NCI-H82 treated with DMSO at 0.1 percent for 48 hours (cell line): Measurements from ENCODE around the gene DCLK2.
"Not testable (repeated sequence)": the region's sequence is repeated elsewhere in the genome, so short reads cannot be mapped to it uniquely, and the experiment has no call there.

Source experiments
- DNase-seq: peaks from one replicate; lab custom pipeline; 2025; ENCODE audit not compliant: unreplicated experiment; lab: John Stamatoyannopoulos, UW

DCLK2 gene

DNA sequence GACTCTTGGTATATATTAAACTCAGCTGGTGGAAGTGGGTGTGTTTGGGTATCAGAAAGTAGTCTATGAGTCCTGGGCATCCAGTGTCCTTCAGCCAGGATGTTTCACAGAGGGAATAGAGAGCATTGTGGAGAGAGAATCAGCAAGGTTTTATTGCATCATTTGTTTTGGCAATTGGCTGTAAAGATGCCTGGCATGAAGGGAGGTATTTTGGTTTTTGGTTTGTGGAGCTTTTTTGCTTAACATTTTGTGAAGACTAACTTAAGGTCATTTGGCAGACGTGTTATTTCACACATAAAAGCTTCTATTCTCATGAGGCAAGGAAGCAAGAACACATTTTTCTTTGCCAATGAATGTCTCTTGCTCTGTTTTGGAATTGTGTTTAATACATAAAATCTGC is 71.1 kb downstream of the DCLK2 start:
- no peak for DNase-seq

DNA sequence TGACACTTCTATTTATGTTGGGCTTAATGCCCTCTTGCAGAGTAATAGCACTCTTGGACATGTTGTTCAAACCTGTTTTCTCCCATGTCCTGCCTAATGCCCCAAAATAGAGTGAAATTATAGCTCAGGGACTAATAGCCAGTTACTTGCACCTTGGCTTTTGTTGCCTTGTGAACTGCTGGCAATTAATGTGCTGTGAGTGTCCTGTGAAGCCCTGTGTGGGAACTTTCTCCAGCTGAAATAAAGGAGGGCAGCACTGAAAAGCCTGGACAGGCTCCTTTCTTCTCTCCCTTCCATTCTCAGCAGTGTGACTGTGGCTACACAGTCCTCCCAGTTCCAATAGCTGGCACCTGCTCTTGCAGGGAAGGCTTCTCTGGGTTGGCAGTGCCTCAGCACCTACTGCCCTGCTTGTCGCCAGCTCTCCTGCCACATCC is 72.4 kb downstream of the DCLK2 start:
- no peak for DNase-seq

DNA sequence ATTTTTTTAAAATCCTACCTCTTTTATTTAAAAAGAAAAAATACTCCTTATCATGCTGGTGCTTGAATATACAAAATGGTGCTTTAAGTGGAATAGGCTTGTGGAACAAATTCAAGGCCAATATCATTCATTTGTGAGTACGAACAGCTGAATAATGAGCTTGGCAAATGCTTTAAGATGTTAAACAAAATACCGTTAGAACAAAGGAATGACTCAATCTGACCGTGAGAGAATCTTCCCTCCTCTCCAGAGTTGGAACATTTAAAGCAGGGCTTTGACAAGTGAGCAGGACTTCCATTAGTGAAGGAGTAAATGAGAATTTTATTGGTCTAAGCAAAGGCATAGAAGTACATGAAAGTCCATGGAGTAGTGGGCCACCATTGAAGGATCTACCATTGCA is 74.5 kb downstream of the DCLK2 start:
- DNase-seq = no peak

DNA sequence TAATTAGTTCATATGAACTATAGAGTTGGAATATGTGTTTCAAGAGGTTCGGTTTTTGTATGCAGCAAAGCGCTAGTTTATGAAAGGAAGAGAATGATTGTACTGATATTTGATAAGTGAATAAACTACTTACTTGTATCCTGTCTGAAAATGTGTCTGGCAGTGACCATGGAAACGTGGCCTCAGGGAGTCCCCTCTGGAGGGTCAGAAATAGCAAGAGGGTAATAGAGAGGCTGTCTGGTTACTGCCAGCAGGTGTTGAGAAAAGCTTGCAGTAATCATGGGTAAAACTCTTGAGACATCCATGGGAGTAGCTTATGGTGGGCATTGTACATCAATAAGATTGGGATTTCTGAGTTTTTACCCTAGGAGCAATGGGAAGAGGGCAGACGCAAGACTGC is 77.1 kb downstream of the DCLK2 start:
- no peak for DNase-seq

DNA sequence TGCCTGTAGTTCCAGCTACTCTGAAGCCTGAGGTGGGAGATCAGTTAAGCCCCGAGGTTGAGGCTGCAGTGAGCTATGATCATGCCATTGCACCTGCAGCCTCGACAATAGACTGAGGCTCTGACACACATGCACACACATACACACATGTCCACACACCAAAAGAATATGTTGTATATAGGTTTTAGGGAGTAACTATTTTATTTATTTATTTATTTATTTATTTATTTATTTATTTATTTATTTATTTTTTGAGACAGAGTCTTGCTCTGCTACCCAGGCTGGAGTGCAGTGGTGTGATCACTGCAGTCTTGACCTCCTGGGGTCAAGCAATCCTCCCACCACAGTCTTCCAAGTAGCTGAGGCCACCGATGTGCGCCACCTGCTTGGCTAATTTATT is 78.3 kb downstream of the DCLK2 start:
- DNase-seq = no peak

DNA sequence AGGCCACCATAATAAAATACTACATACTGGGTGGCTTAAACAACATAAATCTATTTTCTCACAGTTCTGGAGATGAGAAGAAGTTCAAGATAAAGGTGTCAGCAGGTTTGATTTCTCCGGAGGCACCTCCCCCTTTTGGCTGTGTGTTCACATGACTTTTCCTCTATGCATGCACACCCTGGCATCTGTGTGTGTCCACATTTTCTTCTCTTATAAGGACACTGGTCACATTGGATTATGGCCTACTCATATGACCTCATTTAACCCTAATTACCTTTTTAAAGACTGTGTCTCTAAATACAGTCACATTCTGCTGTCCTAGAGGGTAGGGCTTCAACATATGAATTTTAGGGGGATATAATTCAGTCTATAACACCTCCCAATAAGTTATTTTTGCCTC is 79.8 kb downstream of the DCLK2 start:
- no peak for DNase-seq

DNA sequence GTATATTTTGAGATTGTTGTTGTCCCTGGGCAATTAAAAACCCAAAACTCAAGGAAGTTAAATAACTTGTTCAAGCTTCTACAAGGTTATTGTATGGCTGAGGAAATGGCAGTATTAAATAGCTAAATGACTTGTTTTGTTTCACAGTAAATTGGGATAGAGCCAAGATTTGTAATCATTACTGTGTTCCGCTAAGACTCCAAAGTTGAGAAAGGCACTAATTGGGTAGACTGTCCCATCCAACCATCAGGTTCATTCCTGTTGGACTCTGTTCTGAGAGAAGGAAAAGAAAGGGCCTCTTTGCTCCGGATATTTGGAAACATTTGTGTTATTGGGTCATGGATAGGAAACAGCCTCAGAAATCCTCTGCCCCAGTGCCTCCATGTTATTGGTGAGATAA is 82.2 kb downstream of the DCLK2 start:
- DNase-seq = no peak

DNA sequence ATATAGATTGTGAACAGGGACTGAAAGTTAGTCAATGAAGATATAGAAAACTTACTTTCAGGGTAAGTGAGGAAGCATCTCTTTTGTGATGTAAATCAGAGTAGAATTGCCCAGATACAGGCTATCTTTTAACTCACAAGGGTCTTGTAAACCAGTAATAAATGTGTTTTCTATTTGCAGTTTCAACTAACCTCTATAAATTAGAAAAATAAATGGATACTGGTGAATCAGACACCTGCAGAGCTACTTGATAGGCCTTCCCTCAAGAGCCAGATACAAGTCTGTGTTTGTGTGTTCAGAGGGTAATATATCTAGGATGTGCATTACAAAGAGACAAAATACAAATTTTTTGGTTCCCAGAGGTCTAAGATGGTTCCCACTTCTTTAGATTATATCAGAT is 82.9 kb downstream of the DCLK2 start:
- DNase-seq = no peak

DNA sequence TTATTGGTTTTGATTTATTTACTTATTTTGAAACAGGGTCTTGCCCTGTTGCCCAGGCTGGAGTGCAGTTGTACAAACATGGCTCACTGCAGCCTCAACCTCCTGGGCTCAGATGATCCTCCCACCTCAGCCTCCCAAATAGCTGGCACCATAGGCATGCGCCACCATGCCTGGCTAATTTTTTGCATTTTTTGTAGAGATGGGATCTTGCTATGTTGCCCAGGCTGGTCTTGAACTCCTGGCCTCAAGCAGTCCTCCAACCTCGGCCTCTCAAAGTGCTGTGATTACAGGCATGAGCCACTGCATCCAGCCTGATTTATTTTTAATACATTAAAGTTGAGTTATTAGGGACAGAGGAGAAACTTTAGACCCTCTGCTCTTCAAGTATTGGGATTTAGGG is 83.8 kb downstream of the DCLK2 start:
- DNase-seq = not testable (repeated sequence)

DNA sequence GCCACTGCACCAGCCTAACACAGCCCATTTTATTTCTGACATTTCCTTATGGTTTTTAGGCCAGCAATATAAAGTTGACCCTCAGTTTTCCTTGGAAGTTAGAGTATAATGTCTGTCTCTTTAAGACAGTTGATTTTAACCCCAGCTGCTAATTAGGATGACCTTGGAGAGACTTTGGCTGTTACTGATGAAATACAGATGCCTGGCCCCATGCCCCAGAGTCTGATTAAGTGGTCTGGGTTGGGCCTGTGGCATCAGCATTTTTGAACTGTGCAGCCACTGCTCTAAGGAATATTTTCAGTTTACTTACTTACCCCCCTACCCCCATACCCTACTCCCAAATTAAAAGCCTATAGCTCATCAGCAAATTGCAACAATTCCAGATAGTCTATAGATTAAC is 85.8 kb downstream of the DCLK2 start:
- DNase-seq = no peak

DNA sequence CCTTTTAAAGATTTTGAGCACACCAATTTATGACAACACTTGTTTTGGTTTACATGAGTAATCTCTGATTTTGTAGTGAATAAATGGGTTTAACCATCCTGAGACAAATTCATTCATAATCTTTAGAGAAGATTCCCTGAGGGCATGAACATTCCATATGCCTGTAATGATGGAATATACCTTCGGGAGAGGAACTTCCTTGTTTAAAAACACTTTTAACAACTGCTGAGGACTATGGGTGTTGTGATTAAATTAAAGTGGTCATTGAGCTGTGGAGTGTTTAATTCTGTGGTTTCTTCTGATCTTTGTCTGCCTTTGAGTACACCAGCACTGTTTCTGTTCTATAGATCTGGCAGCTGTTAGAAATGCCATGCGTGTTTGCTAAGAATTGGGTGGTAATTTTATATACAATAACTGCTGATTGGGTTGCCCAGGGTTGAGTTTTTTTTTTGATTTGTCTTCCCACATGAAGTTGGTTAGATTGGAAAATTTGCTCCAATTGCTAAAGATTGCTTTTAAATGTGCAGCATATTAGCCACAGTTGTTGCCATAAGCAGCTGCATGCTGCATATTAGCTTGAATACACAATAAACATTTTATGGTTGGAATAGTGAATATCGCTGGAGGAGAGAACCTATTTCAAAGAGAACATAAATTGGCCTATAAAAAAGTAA is 86.8 kb downstream of the DCLK2 start:
- no peak for DNase-seq

DNA sequence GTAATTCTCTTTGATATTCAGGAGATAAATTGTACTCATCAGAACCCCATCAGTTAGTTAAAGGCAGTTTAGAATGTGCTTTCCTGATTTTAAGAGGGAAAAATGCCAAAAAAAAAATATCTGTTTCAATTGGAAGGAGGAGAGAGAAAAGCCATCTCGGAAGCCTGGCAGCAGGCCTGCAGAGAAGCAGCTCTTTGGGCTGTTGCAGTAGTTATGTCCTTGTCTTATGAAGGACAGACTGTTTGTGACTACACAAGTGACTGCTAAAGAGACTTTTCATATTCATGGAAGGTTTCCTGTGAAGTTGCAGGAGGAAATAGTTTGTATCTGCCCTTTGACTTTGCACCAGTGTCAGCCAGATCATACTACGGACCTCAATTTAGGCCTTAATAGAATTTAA is 88.8 kb downstream of the DCLK2 start:
- no peak for DNase-seq

DNA sequence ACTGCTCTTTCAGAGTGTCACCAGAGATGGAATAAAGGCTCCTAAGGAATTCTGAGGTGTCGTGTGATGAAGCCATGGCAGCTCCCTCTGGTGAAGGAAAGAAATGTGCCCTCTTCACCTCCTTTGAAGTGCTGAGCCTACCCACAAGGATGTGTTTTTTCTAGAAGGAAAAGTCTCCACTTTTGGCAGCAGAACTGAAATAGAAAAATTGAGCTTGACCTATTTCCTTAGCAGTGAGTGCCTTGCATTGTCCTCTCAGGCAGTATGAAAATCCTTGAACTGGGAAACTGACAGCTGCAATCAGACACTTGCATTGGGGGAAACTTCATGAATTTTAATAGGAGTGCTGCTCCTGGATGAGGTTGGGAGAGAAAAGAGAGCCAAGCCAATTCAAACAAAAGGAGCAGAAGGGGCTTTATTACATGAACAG is 95.2 kb downstream of the DCLK2 start:
- no peak for DNase-seq

DNA sequence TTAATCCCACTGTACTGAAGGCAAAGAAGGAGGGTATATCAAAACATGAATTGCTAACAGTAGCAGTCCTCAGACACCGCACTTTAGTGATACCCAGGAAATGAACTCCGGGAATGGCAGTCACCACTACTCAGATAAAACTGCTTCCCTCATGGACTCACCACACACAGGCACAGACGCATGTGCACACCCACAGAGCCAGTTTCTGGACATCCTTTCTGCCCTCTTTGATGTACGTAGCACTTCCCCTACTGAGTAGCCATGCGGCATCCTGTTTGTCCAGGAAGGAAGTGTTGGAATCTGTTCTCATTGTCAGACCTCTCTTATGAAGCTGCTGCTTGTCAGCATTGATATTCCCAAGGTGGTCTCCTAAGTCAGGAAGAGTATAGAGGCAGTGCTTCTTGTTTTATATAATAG is 95.7 kb downstream of the DCLK2 start:
- no peak for DNase-seq

DNA sequence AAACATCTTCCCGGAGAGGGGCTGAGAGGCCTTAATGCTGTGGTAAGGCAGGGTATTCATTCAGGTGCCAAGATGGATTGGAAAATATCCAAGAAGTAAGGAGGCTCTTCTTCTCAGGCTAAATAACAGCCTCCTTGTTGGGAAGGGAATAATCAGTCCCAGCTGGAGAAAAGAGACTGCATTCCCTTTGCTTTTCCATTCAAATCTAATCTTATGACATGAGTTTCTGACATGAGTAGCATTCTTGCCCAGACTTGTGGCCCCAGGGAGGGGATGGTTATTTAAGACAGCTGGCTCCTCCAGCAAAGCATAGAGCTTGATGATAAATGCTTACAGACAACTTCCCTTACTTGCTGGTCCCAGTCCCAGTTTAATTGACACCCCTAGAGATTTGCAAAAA is 98.3 kb downstream of the DCLK2 start:
- DNase-seq = no peak

DNA sequence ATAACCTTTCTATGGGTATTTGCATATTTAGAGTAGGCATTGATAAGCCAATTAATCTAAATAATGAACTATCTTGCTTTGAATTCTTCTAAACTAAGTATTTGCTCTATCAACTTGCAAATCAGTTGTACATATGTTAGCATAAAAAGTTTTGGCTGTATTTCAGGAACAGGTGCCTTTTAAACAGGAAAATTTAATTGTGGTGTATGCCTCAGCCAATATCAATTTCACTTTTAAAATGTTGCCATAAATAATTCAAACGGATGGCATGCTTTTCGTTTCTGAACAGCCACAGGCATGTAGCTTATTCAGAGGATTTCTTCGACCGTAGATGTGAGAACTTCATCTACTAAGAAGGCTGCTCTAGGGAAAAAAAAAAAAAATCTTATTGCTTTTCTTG is 99.9 kb downstream of the DCLK2 start:
- no peak for DNase-seq

DNA sequence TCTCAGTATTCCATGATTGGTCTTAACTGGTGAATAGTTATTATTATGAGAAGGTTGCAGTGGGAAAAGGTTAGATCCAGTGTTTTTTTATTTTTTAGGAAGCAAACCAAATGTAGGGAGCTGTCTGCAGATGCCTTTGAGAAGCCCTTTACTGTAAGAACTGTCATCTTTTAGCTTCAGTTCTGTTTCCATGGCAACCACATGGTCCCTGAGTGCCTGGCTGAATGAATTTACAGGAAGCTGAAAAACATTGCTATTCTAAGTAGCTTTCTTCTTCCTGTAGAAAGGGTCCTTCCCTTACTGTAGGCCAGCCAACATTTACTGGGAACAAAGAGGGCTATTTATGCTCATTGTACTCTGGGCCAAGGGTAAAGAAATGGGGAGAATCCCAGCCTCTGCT is 103.3 kb downstream of the DCLK2 start:
- DNase-seq = no peak

DNA sequence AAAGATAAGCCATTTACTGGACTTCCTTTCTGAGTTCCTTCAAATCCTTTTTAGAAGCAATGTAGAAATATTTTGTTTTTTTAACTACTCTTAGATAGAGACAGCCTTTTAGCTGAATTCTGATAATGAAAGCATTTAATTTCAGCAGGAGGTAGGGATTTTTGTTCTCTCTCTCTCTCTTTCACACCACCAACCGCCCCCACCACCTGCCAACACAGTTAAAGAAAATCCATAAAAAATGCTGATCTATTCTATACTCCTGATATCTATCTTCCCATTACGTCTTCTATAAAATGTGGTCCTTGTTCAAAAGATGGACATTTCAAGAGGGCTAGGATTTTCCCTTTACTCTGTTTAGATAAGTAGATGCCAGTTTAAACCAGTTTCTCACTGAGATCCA is 104.5 kb downstream of the DCLK2 start:
- no peak for DNase-seq

DNA sequence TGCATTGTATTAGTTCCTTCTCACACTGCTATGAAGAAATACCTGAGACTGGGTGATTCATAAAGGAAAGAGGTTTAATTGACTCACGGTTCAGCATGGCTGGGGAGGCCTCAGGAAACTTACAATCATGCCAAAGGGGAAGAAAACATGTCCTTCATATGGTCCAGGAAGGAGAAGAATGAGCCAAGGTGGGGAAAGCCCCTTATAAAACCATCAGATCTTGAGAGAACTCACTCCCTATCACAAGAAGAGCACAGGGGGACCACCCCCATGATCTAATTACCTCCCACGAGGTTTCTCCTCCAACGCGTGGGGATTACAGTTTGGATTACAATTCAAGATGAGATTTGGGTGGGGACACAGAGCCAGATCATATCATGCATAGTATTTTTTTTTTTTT is 106.8 kb downstream of the DCLK2 start:
- DNase-seq = not testable (repeated sequence)

DNA sequence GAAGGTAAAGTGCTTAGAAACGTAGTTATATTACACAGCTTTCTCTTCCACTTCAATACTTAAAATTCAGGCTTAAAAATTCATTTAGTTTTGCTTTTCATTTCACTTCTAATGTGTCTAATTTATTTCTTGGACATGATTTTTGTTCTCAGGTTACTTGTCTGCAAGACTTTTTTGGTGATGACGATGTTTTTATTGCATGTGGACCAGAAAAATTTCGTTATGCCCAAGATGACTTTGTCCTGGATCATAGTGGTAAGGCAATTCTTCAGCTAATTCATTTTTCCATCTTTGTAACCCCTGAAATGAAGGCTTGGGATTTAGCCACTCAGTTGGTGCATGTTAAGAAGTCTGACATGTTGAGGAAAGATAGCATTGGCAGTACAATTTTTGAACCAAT is 114.7 kb downstream of the DCLK2 start:
- DNase-seq = no peak

DNA sequence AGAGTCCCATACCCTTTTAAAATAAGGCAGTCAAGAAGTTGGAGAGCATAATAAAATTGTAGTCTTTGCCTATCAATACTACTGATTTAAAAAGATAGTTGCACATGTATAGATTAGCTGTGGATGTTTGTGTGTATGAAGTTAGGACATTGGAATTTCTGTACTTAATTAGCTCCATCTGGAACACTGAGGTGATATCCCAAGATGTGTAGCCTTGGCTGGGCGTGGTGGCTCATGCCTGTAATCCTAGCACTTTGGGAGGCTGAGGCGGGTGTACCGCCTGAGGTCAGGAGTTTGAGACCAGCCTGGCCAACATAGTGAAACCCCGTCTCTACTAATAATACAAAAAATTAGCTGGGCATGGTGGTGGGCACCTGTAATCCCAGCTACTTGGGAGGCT is 119.0 kb downstream of the DCLK2 start:
- not testable (repeated sequence) for DNase-seq

DNA sequence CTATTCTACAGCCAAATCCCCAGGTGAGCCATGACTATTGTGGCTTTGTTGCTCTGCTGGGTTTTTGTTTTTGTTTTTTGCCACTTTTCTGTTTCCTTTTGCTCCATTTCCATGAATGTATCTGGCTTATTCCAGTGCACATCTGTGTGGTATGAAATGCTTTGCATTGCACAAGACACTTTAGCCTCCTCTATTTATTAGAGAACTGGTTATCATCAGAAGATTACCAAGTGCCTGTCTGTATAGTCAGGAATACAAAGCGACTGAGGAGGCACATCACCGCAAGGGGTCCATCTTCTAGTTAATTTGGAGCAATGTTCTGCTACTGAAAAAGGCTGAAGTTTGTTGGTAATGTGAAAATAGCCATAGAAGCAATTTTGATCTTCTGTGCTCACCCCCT is 120.8 kb downstream of the DCLK2 start:
- DNase-seq = no peak

DNA sequence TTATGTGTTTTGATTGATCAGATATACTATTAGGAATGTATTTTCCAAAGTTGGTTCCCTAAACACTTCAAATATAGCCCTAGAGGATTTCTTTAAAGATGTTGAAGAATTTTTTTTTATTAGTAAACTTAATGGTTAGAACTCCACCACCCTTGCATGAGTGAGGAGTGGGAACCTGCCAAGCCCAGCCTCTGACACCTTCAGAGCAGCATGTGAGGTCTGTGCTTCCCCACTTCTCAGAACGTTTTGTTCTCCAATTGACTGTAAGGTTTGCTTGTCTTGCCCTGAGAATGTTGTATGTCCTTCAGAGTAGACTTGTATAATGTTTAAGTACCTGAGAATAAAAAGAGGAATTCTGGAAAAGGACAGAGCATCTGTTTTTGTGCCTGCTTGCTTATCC is 126.8 kb downstream of the DCLK2 start:
- DNase-seq = no peak

DNA sequence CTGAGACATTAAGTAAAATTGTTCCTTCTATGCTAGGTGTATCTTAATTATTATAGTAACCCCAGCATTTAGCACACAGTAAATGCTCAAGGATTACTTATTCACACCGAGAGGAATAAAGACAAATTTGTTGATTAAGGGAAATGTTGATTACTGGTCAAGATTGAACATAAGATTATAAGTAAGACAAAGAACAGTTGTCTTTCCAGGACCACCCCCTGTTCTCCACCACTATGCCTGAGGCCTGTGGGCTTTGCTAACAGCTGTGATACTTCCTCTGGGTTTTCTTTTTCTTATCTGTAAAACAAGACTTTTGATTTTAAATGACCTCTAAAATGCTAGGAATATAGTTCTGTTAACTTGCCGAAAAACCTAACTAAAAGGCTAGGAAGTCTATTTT is 128.0 kb downstream of the DCLK2 start:
- no peak for DNase-seq
